HepG2 (cell line): Measurements from ENCODE around the gene GRK4. TPM values are rescaled to one million over a fixed set of nuclear protein-coding genes. Genes with fewer than 3 reads are reported as not detected.
A peak's percentile ranks its signal among the peaks of the same experiment; 100 is the strongest.

Experiments used
- AKNA ChIP-seq: sonication (generic); formaldehyde crosslinking; IDR thresholded peaks from 2 replicates; pipeline ENCODE4 v1.4.0; 2020; ENCODE audit warnings: missing genetic modification reagents, borderline replicate concordance
- ATF1 ChIP-seq: IDR thresholded peaks from 2 replicates; pipeline ENCODE4 v1.6.1; 2016; ENCODE audit warnings: mild to moderate bottlenecking, control low read depth
- BCL3 ChIP-seq: sonication (generic); formaldehyde crosslinking; IDR thresholded peaks from 2 replicates; pipeline ENCODE4 v1.5.1; 2020; ENCODE audit warnings: mild to moderate bottlenecking, missing genetic modification reagents, moderate library complexity
- HDAC1 ChIP-seq: sonication (generic); formaldehyde crosslinking; IDR thresholded peaks from 2 replicates; pipeline ENCODE4 v1.5.1; 2020; ENCODE audit warnings: mild to moderate bottlenecking, missing genetic modification reagents
- IRF1 ChIP-seq: sonication (generic); formaldehyde crosslinking; IDR thresholded peaks from 2 replicates; pipeline ENCODE4 v1.4.0; 2020; ENCODE audit warnings: low read depth, mild to moderate bottlenecking, missing genetic modification reagents
- NFATC3 ChIP-seq: sonication (generic); formaldehyde crosslinking; IDR thresholded peaks from 2 replicates; pipeline ENCODE4 v1.5.1; 2020; ENCODE audit warnings: mild to moderate bottlenecking, missing genetic modification reagents
- SMYD3 ChIP-seq: sonication (generic); formaldehyde crosslinking; IDR thresholded peaks from 2 replicates; pipeline ENCODE4 v1.8.1; 2023; ENCODE audit warnings: mild to moderate bottlenecking, missing genetic modification reagents
- ZFX ChIP-seq: sonication (generic); formaldehyde crosslinking; IDR thresholded peaks from 2 replicates; pipeline ENCODE4 v1.4.0; 2020; ENCODE audit warnings: mild to moderate bottlenecking, low read depth, missing genetic modification reagents, moderate library complexity
- ZNF276 ChIP-seq: sonication (generic); formaldehyde crosslinking; IDR thresholded peaks from 2 replicates; pipeline ENCODE4 v1.4.0; 2020; ENCODE audit warnings: mild to moderate bottlenecking, low read depth, missing genetic modification reagents
- ZNF280B ChIP-seq: sonication (generic); formaldehyde crosslinking; IDR thresholded peaks from 2 replicates; pipeline ENCODE4 v1.5.0; 2020; ENCODE audit warnings: missing genetic modification reagents, mild to moderate bottlenecking, borderline replicate concordance
- ZNF382 ChIP-seq: sonication (generic); formaldehyde crosslinking; IDR thresholded peaks from 2 replicates; pipeline ENCODE4 v1.5.0; 2020; ENCODE audit warnings: missing genetic modification reagents, mild to moderate bottlenecking, borderline replicate concordance
- ZNF496 ChIP-seq: sonication (generic); formaldehyde crosslinking; IDR thresholded peaks from 2 replicates; pipeline ENCODE4 v1.8.1; 2023; ENCODE audit warnings: mild to moderate bottlenecking, moderate library complexity, missing genetic modification reagents; ENCODE audit not compliant: insufficient replicate concordance
- ZNF616 ChIP-seq: sonication (generic); formaldehyde crosslinking; IDR thresholded peaks from 2 replicates; pipeline ENCODE4 v1.5.0; 2020; ENCODE audit warnings: low read depth, mild to moderate bottlenecking, missing genetic modification reagents
- ZNF775 ChIP-seq: sonication (generic); formaldehyde crosslinking; IDR thresholded peaks from 2 replicates; pipeline ENCODE4 v1.4.0; 2020; ENCODE audit warnings: missing genetic modification reagents, mild to moderate bottlenecking, moderate library complexity, borderline replicate concordance
- ZNF800 ChIP-seq: sonication (generic); formaldehyde crosslinking; IDR thresholded peaks from 2 replicates; pipeline ENCODE4 v1.4.0; 2020; ENCODE audit warnings: missing genetic modification reagents
- polyA plus RNA-seq, 8 experiments: library from polyadenylated mRNA; depleted of rRNA in 3 of 8; stranded (reverse) in 7 of 8; unstranded in 1 of 8; fragments of >200 nt; fragmentation: Illumina TruSeq in 4 of 8; extraction: Trizol in 4 of 8; gene quantifications; 2 replicates each; pipeline versions ENCODE4 v1.2.1 to v1.2.3, GENCODE V29; 2011 to 2016; ENCODE audit warnings: low read depth in 4 of 8, missing spikeins in 1 of 8, mixed read lengths in 1 of 8; ENCODE audit not compliant: insufficient read depth in 1 of 8
- total RNA-seq, 5 experiments: library from RNA; depleted of rRNA; stranded (reverse); fragments of >200 nt; fragmentation: Illumina TruSeq; extraction: Trizol; gene quantifications; 2 replicates each; pipeline ENCODE4 v1.2.3, GENCODE V29; 2016; ENCODE audit warnings: low read depth in 1 of 5

GRK4 gene
- total and polyA plus RNA-seq, 2 of the 13 experiments (the other 11 are each of a cell fraction or from before 2014, with no cell fraction given) = 1.8 to 2.0 TPM

GRCh38 chr4:3074078-3074845 lies 110.9 kb downstream of the GRK4 start, which contains the start of the genes HTT and HTT-AS (continued):
- TF ChIP-seq ATF1 (CRISPR knock-in tag) (no peak), ZFX (CRISPR knock-in tag) (peak; percentile 85), ZNF775 (CRISPR knock-in tag) (no peak), ZNF280B (CRISPR knock-in tag) (no peak), NFATC3 (CRISPR knock-in tag) (no peak), ZNF616 (CRISPR knock-in tag) (no peak), AKNA (CRISPR knock-in tag) (no peak), ZNF496 (CRISPR knock-in tag) (no peak), ZNF382 (CRISPR knock-in tag) (no peak), ZNF276 (CRISPR knock-in tag) (no peak), HDAC1 (CRISPR knock-in tag) (peak; percentile 22; the same call in 1 of the 2 replicates), SMYD3 (no peak), ZNF800 (CRISPR knock-in tag) (no peak), BCL3 (CRISPR knock-in tag) (no peak), IRF1 (CRISPR knock-in tag) (no peak)
